Body of pancreas (tissue), 4 donors: ENCODE measurements around the gene MOSMO. TPM values are rescaled to one million over a fixed set of nuclear protein-coding genes. Genes with fewer than 3 reads are reported as not detected.
A peak's percentile ranks its signal among the peaks of the same experiment; 100 is the strongest.
"Not testable (repeated sequence)": the region's sequence is repeated elsewhere in the genome, so short reads cannot be mapped to it uniquely, and the experiment has no call there.

ENCODE experiments used
- ATAC-seq: fragments of 150-250 bp; one replicate; pipeline ENCODE4 v1.9.1; 2016
- DNase-seq, 4 donors: peaks; one replicate each; pipeline ENCODE4 v3.0.0-alpha.2; 2019
- H3K27ac ChIP-seq, 4 donors: fragments of 200-600 bp; sonication (generic); 1 replicate in 3 of 4; 2 replicates in 1 of 4; pipeline versions ENCODE4 v1.5.1 to v1.6.1; 2016 to 2019; ENCODE audit warnings: mild to moderate bottlenecking in 1 of 4, mixed read lengths in 1 of 4, moderate library complexity in 1 of 4
- H3K27me3 ChIP-seq, 2 donors: fragments of 200-600 bp; sonication (generic); one replicate each; pipeline ENCODE4 v1.6.0; 2016; ENCODE audit warnings: mild to moderate bottlenecking in 1 of 2
- H3K36me3 ChIP-seq, 2 donors: fragments of 200-600 bp; sonication (generic); replicated peaks in 1 of 2; 2 replicates each; pipeline ENCODE4 v1.5.1; 2016; ENCODE audit warnings: low read depth in 2 of 2; ENCODE audit not compliant: insufficient read depth in 1 of 2
- H3K4me1 ChIP-seq: fragments of 200-600 bp; sonication (generic); one replicate; pipeline ENCODE4 v1.6.0; 2016
- H3K4me3 ChIP-seq, 2 donors: fragments of 200-600 bp; sonication (generic); 1 replicate in 1 of 2; 2 replicates in 1 of 2; pipeline ENCODE4 v1.5.1; 2016 to 2019
- H3K9me3 ChIP-seq, 3 donors: fragments of 200-600 bp; sonication (generic); 1 replicate in 2 of 3; 2 replicates in 1 of 3; pipeline ENCODE4 v1.5.1; 2016
- CTCF ChIP-seq, 7 experiments: fragments of 450-650 bp in 4 of 7; fragments of 200-600 bp in 3 of 7; sonication (generic) in 3 of 7; IDR thresholded peaks; one replicate each; pipeline ENCODE4 v1.5.1; 2016 to 2019; ENCODE audit warnings: antibody characterized with exemption in 7 of 7
- POLR2A ChIP-seq, 3 donors: fragments of 450-650 bp; IDR thresholded peaks; one replicate each; pipeline ENCODE4 v1.6.1; 2016; ENCODE audit warnings: antibody characterized with exemption in 3 of 3, mild to moderate bottlenecking in 2 of 3
- WGBS, 2 donors: methylation state at CpG; one replicate each; pipeline ENCODE4 v1.1.5; 2017; 5-methylcytosine and 5-hydroxymethylcytosine counted together
- intact Hi-C: fragments of 100-400 bp; cut with DNase I; formaldehyde crosslinking; loops from one replicate; pipeline ENCODE4 v1.15.1; 2023
- total RNA-seq, 2 donors: library from RNA; depleted of rRNA; stranded (reverse); fragments of >200 nt; gene quantifications; one replicate each; pipeline ENCODE4 v1.1.0, GENCODE V29; 2016

MOSMO gene
- total RNA-seq, 2 donors from 2014 or later: 3.6 to 13.2 TPM

DNA sequence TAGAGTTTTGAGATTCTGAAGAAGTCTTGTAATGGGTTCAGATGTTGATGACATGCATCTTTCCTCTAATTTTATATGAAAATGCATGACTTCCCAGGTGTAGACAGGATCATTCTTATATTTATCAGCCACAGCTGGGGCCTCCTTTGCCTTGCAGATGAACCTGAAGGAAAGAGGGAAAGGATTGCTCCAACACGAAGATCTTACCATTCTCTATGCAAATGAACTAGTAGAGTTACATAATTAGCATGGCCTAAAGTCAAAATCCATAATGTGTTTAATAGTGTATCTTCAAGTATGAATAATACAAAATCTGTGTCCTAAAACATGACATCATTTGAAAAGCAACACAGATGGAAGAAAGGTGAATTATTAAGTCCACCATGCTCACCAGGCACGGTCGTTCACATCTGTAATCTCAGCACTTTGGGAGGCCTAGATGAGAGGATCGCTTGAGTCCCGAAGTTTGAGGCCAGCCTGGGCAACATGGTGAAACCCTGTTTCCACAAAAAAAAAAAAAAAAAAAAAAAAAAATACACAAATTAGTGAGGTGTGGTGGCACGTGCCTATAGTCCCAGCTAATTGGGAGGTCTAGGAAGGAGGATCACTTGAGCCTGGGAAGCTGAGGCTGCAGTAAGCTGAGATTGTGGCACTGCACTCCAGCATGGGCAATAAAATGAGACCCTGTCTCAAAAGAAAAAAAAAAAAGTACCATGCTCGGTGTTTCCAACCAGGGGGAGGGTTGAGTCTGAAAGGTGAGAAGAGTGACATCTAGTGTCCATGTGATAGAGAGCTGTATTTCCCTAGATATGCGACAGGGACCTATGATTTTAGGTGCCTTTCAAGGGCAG, 90.7 kb downstream of the MOSMO start:
- 36 to 44% methylated on average over 8 of the region's 8 CpGs for WGBS, 2 donors

GRCh38 chr16:22099256-22099975, 91.5 kb downstream of the MOSMO start:
- no peaks in the 10 kb centered on the region for H3K9me3 ChIP-seq
- no peaks in the 10 kb centered on the region for H3K4me1 ChIP-seq
- ATAC-seq: no peak
- DNase-seq: no peak
- H3K36me3 ChIP-seq: no peaks in the 10 kb centered on the region
- intact Hi-C loops: no loop called here
- H3K4me3 ChIP-seq: no peak overlapping the region
- WGBS, 2 donors: 68 to 77% methylated on average over 9 of the region's 9 CpGs
- no peak overlapping the region for H3K27ac ChIP-seq
- TF ChIP-seq CTCF (IDR thresholded peaks at IDR 0.05) (no peak), POLR2A (IDR thresholded peaks at IDR 0.05) (no peak)
- no peaks in the 10 kb centered on the region for H3K27me3 ChIP-seq

More for the DNA sequence above, 90.7 kb downstream of the MOSMO start:
- no peak overlapping the region for H3K27ac ChIP-seq
- no peaks in the 10 kb centered on the region for H3K9me3 ChIP-seq
- H3K27me3 ChIP-seq: no peaks in the 10 kb centered on the region
- H3K36me3 ChIP-seq: no peaks in the 10 kb centered on the region
- no peak overlapping the region for H3K4me3 ChIP-seq
- DNase-seq (peak in 1 of 4 donors; percentile 10), ATAC-seq (no peak)
- no peaks in the 10 kb centered on the region for H3K4me1 ChIP-seq
- intact Hi-C loops: no loop called here
- TF ChIP-seq POLR2A (IDR thresholded peaks at IDR 0.05): no peak
- TF ChIP-seq CTCF (IDR thresholded peaks at IDR 0.05): peak in 6 of 7 experiments; percentile 33 to 68 (median 55)

- DNase-seq (no peak), ATAC-seq (no peak)
- TF ChIP-seq POLR2A (IDR thresholded peaks at IDR 0.05): no peak
- TF ChIP-seq CTCF (IDR thresholded peaks at IDR 0.05): no peak
- 92 to 100% methylated on average over 1 of the region's 1 CpG for WGBS, 2 donors
- H3K27me3 ChIP-seq: no peaks in the 10 kb centered on the region
- intact Hi-C loops: no loop called here
- H3K4me1 ChIP-seq: no peaks in the 10 kb centered on the region
- H3K4me3 ChIP-seq: no peak overlapping the region
- H3K36me3 ChIP-seq: no peaks in the 10 kb centered on the region
- H3K9me3 ChIP-seq: no peaks in the 10 kb centered on the region
- no peak overlapping the region for H3K27ac ChIP-seq
Measured at GRCh38 chr16:22103441-22103840, 95.5 kb downstream of the MOSMO start.

DNA sequence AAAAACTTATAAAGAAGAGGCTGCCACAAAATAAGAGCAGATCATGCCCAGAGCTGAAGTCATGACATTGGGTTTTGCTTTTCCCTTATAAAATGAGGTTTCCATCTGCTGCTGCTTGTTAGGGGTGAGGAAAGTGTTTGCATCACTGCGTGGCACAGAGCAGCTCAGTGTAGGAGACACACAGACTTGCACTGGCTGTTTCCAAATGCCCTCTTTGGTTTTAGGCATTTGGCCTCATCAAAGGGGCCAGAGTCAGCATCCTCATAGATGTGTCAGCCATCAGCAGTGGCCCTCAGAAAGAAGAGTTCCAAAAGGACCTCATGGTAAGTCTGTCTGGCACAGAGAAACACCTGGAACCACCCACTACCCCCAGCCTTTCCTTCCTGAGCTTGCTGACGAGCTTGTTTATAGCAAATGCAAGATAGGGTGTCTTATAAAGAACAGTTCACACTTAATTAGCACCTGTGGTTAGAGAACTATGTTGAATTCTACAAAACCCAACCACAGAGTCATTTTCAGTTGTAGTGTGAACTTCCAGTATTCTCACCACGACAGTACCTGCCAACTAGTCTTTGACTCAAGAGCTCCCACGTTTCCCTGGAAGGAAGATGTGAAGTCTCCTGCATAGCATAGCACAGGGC, 101.5 kb downstream of the MOSMO start:
- ATAC-seq (no peak), DNase-seq (no peak)
- H3K36me3 ChIP-seq: no peaks in the 10 kb centered on the region
- no peak overlapping the region for H3K27ac ChIP-seq
- no peaks in the 10 kb centered on the region for H3K9me3 ChIP-seq
- TF ChIP-seq CTCF (IDR thresholded peaks at IDR 0.05): no peak
- no peak for TF ChIP-seq POLR2A (IDR thresholded peaks at IDR 0.05)
- intact Hi-C loops: no loop called here
- H3K4me3 ChIP-seq: no peak overlapping the region
- no peaks in the 10 kb centered on the region for H3K27me3 ChIP-seq
- WGBS, 2 donors: 37 to 40% methylated on average over 4 of the region's 4 CpGs
- no peaks in the 10 kb centered on the region for H3K4me1 ChIP-seq

- H3K4me1 ChIP-seq, H3K9me3 ChIP-seq, ATAC-seq, H3K36me3 ChIP-seq, H3K27ac ChIP-seq, H3K27me3 ChIP-seq, H3K4me3 ChIP-seq, intact Hi-C loops, DNase-seq: not testable (repeated sequence)
- 68 to 78% methylated on average over 5 of the region's 5 CpGs for WGBS, 2 donors
Measured at GRCh38 chr16:22111629-22112028, 103.7 kb downstream of the MOSMO start.
